Gastrocnemius medialis (tissue), 4 donors: Measurements from ENCODE around the gene WWP2.

Source experiments
- CTCF ChIP-seq, 5 experiments: fragments of 450-650 bp in 3 of 5; fragments of 200-600 bp in 2 of 5; sonication (generic) in 2 of 5; IDR thresholded peaks in 4 of 5; conservative IDR thresholded peaks in 1 of 5; 1 replicate in 4 of 5; 2 replicates in 1 of 5; pipeline ENCODE4 v1.5.1; 2016 to 2019; ENCODE audit warnings: antibody characterized with exemption in 5 of 5, mild to moderate bottlenecking in 3 of 5, moderate library complexity in 3 of 5
- POLR2A ChIP-seq, 2 donors: fragments of 450-650 bp; IDR thresholded peaks; one replicate each; pipeline ENCODE4 v1.6.1; 2017; ENCODE audit warnings: antibody characterized with exemption in 2 of 2, mild to moderate bottlenecking in 2 of 2, moderate library complexity in 2 of 2

GRCh38 chr16:69893106-69893505 lies 131.0 kb downstream of the WWP2 start:
- TF ChIP-seq CTCF (IDR thresholded peaks at IDR 0.05 in 4 of 5, conservative IDR thresholded peaks at IDR 0.05 in 1 of 5) = no peak
- no peak for TF ChIP-seq POLR2A (IDR thresholded peaks at IDR 0.05)
